NCI-H446 (cell line): ENCODE measurements around the gene MRPL24.
A peak's percentile ranks its signal among the peaks of the same experiment; 100 is the strongest.

ENCODE experiments used
- DNase-seq, 2 experiments: peaks; one replicate each; lab custom pipeline; 2025; lab: John Stamatoyannopoulos, UW

Gene MRPL24

DNA sequence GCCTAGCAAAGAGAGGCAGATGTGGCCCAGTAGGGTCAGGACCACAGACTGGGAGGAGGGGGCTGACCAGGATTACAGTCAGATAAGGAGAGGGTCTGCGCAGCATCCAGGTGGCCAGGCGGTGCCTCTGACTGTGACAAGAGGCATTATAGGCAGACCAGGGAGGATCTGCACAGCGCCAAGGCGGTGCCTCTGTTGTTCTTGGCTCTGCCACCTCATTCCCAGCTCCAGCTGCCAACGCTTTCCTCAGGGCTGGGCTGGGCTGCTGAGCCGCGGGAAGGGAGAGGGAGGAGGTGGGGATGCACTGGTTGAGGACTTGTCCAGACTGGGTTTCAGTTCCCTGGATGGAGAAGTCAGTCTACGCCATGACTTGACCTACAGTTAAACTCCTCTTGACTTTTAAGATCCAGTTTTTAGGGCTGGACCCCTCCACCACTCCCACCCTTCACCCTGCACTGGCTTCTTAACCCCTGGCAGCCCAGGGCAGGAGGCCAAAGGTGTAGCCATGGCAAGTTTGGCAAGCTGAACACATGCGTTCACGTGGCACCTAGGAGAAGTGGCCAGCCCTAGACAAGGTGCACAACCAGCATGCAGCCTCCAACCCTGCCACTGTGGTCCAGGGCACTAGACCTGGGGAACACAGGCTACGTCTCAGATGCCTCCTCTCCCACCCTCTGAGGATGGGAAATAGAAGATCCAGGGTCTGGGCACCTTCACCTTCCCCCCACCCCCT lies 31.0 kb downstream of the MRPL24 start:
- DNase-seq, result peak; percentile 61 to 83

GRCh38 chr1:156709031-156709430 lies 31.9 kb downstream of the MRPL24 start:
- DNase-seq, result no peak

- DNase-seq, result no peak
Observed at GRCh38 chr1:156708218-156708661, 32.6 kb downstream of the MRPL24 start.

DNA sequence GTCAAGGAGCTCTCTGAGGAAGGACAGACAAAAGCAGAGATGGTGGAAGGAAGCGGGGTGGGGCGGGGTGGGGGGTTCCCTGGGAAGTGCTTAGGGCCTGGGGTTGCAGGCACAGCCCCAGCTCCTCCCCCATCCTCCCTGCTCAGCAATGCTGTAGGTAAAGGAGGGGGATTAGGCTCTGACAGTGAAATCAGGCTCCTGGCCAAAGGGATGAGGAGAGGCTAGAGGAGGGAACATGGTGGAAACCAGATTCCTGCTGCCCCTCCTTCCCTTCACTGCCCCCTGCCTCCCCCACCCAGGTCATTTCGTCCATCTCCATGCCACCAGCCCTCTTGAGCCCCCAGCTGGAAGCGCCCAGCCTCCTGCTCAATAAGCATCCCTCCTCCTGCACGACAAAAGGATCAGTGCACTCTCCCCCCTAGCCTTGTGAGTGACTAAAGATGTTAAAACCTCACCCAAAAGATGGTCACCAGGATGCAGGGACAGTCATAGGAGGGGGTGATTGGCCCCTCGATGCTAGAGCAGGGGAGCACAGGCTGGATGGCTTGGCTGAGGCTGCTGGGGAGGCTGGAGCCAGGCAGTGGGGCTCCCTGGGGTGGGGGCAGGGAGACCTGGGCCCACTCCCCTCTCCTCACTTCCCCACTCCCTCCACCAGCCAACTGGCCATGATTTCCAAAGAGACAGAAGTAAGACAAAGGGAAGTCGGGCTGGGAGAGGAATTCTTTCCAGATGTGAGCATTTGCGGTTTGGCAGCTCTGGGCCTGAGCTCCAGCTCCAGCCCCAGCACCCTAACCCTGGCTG lies 33.3 kb downstream of the MRPL24 start:
- DNase-seq, result no peak

GRCh38 chr1:156706657-156707416 lies 34.1 kb downstream of the MRPL24 start:
- DNase-seq, result no peak

DNA sequence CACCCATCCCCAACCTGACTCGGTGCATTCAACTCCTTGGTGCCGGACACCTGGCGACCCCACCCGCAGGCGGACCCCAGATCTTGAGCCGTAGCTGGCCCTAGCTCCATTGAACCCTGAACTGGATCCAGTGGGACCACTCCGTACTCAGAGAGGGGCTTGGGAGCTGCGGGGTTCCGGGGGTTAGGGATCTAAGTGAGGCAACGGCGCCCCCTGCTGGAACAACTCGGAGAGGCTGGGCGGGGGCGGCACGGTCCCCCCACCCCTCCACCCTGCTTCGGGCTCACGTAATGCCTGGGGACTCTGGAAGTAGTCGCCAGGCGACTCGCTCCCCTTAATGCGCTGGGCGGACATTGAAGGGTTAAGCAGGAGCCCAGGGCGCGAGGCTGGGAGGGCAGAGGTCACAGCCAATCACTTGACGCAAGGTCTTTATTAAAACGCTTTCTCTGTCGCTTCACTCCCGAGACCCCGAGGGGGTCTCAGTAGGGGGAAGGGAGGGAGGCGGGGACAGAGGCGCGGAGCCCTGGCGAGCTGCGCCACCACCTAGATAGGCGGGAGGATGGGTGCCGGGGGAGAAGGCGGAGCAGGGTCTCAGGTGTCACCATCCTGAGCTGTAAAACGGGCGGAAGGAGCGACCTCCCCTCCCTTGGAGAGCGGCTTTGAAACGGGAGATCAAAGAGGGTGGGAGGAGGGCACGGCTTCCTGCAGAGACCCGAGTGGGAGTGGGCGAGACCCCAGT lies 34.8 kb downstream of the MRPL24 start:
- no peak for DNase-seq

GRCh38 chr1:156705321-156705917 lies 35.5 kb downstream of the MRPL24 start, which contains the start of gene CRABP2:
Gene CRABP2, minus strand, starts transcription at chr1:156705583. Its CDS starts 137 bp downstream, at chr1:156705446.
- no peak for DNase-seq

- peak in 1 of 2 experiments; percentile 25 for DNase-seq
Observed at GRCh38 chr1:156704930-156705320, 36.0 kb downstream of the MRPL24 start.

- no peak for DNase-seq
Observed at GRCh38 chr1:156704166-156704711, 36.6 kb downstream of the MRPL24 start.

- peak in 1 of 2 experiments; percentile 17 for DNase-seq
Observed at GRCh38 chr1:156703741-156704140, 37.1 kb downstream of the MRPL24 start.

DNA sequence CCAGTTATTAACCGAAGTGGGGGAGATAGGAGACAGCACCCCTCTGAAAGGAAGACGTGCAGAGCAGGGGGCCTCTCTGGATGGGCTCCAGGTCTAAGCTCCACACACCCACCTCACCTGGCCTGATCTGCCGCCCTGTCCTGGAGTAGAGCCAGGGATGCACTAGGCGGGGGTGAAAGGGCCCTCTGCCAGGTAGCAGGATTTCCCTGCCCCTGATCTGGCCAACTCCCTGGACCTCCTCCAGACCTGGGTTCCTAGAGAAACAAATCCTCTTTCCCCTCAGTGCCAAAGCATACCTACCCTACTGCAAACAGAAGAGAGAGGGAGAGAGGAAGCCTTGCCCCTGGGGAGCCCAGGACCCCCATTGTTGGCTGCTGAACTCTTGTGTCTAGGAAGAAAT lies 37.6 kb downstream of the MRPL24 start:
- DNase-seq, result no peak

- DNase-seq, result no peak
Observed at GRCh38 chr1:156700736-156701531, 40.0 kb downstream of the MRPL24 start.

DNA sequence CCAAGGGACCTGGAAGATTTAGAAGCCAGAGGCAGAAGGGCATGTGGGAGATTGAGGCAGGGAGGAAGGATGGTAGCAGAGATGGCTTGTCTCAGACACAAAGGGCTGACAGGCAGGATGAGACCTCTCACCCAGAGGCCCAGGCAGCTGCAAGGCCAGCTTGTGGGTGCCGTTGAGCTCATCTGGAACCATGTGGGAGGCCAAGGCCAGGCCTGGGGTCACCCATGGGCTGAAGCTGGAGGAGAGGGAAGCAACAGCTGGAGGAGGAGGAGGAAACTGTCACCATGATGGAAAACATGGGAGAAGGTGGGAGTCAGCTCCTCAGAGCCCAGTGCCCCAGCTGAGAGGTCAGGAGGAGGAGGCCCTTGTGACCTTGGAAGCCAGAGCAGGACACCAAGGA lies 41.9 kb downstream of the MRPL24 start:
- no peak for DNase-seq

- no peak for DNase-seq
Observed at GRCh38 chr1:156697481-156697880, 43.4 kb downstream of the MRPL24 start.

- no peak for DNase-seq
Observed at GRCh38 chr1:156696755-156697154, 44.1 kb downstream of the MRPL24 start.

DNA sequence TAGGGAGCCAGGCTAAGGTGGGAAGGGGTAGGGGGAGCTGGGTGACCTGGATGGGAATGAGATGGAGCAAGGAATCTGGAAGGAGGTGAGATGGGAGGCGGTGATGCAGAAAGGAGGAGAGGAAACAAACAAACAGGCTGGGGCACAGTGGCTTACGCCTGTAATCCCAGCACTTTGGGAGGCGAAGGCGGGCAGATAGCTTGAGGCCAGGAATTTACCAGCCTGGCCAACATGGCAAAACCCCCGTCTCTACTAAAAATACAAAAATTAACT lies 46.3 kb downstream of the MRPL24 start:
- no peak for DNase-seq

DNA sequence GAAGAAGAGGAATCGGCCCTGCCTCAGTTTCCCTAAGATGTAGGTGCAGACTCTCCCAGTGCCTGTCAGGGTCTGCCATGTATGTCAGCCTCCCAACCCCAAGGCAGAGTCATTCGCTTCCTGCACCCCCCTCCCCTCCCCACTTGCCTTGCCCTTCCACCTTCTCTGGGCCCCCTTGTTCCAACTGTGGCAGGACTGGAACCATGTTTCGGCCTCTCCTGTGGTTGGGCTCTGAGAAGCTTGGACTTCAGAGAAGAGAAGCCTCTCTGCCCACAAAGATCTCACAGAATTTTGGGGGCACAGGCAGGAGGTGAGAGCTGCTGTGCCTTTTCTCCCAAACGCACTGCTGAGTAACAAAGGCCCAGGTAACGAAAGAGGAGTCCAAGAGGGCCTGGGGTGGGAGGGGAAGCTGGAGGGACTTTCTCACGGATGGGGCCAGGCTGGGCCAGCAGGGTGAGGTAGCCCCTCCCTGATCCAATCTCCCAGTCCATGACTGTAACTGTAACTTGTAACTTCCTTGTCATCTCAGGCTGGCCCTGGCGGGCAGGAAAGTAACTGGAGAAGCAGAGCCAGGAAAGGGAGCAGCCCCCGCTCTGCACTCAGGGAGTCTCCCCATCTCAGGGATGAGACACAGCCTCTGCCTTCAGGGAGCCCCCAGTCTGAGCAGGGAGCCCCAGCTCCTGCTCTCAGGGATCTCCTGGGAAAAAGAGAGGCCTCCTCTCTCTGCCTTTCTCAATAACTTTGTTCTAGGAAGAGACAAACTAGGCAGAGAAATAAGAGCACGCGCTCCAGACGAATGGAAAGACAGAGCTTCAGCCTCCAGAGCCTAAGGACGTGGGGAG lies 46.8 kb downstream of the MRPL24 start:
- DNase-seq, result no peak

GRCh38 chr1:156692925-156693847 lies 47.7 kb downstream of the MRPL24 start:
- DNase-seq, result no peak
